HG03354 (cell line): ENCODE data around the gene GTSE1.
A peak's percentile ranks its signal among the peaks of the same experiment; 100 is the strongest.

Experiments used
- ATAC-seq: cut with Tn5 transposase; IDR thresholded peaks from one replicate; pipeline ENCODE4 v1.9.1; 2021; ENCODE audit warnings: mild to moderate bottlenecking; ENCODE audit not compliant: unreplicated experiment, poor library complexity, severe bottlenecking

Gene GTSE1

GRCh38 chr22:46320166-46320710, 23.6 kb downstream of the GTSE1 start:
- no peak for ATAC-seq

DNA sequence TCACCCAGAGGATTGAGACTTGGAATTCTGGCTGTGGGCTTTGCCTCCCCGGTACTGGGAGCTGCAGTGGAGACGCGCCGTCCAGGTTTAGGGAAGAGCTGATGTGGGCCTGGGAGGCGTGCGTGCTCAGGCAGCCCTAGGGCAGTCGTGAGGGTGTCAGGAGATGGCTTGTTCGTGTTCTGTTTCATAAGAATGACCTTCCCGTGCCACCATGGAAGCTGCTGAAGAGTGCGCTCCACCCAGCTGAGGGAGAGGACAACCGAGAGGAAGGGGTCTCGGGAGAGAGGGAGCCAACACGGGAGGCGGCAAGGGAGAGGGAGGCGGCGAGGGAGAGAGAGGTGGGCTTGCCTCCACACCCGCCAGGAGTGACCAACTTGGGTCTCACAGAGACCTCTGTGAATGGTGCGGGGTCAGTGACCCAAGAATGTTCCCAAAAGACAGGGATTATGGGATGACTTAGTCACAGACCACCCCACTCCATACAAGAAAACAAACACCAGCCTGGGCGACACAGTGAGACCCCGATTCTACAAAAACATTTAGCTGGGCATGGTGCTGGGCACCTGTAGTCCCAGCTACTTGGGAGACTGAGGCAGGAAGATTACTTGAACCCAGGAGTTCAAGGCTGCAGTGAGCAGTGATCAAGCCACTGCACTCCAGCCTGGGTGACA, 24.2 kb downstream of the GTSE1 start:
- ATAC-seq, result no peak

GRCh38 chr22:46322711-46323110, 26.0 kb downstream of the GTSE1 start:
- ATAC-seq, result no peak

DNA sequence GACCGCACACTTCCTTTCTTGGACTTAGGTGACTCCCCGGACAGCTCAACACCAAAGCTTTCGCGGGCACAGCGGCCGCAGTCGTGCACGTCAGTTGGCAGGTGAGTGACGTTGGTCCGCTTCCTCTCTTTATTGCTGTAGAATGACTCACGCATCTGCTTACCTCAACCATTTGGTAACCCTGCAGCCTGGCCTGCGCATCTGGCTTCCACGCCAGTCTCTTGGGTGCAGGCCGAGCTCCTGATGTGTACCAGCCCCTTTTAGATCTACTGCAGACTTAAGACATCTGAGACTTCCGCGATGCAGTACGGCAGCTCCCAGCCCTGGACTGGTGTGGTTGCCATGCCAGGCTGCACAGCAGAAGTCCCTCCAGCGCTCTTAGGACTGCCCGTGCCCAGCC, 26.5 kb downstream of the GTSE1 start:
- no peak for ATAC-seq

- ATAC-seq, result no peak
These were observed 29.5 kb downstream of the GTSE1 start for GRCh38 chr22:46326066-46326680.

DNA sequence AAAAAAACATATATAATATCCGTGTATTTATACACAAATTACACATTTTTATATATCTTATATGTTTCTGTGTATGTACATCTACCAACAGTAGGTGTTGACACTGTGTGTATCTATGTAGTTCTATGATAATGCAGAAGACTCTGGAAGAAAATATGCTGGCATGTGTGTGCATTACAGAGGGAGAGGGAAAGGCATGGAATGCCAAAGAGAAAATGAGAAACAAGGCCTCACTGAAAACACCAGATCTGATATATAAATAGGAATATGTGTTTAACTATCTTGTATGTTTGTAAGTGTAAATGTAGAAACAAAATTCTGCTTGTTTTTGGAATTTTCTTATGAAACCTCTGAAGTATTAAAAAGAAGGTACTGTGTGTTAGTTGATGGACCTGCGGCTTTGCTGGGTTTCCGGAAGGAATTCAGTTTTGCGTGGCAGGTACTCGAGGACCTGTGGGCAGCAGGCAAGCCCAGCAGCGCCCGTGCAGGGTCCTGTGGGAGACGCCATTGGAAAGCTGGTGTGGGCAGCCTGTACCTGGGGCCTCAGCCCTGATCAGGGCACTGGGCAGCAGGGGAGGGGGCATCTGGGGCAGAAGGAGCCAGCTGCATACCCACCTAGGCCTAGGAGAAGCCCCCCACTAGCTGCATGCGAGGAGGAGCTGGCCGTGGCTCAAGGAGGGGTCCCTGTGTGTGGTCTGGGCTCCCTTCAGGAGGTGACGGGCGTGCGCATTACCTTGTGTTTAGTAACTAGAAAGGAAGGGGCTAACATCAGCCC, 31.2 kb downstream of the GTSE1 start:
- no peak for ATAC-seq

DNA sequence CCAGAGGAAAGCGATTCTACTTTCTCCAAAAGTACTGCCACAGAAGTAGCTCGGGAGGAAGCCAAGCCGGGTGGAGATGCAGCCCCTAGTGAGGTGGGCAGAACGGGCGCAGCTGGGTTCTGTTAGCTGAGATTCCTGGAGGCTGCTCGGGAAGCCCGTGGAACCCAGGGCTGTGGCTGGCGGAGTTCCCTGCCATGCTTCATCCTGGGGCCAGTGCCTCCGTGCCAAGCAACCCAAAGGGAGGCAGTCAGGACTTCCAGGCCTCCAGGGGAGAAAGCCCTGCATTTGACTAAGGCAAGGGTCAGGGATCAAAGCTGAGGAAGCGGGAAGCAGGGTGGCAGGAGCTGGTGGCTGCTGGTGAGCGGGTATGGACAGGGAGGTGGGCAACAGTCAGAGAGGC, 32.1 kb downstream of the GTSE1 start:
- ATAC-seq, result no peak

DNA sequence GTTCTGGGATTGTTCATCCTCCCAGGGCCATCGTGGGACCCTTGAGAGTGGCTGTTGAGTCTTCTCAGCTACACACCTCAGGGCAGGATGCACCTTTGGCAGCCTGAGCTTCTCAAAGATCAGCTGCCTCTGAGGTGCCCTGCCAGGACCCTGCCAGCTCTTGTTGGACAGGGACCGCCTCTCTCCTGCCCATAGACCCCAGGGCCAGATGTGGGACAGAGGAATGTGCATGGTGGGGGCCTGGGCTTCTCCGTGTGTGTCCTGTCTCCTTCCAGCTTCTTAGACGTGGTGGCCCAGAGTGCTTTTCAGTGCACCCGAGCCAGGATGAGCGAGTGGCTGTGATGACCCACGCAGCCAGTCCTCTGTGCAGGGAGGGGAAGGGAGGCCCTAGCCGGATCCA, 32.9 kb downstream of the GTSE1 start:
- no peak for ATAC-seq

DNA sequence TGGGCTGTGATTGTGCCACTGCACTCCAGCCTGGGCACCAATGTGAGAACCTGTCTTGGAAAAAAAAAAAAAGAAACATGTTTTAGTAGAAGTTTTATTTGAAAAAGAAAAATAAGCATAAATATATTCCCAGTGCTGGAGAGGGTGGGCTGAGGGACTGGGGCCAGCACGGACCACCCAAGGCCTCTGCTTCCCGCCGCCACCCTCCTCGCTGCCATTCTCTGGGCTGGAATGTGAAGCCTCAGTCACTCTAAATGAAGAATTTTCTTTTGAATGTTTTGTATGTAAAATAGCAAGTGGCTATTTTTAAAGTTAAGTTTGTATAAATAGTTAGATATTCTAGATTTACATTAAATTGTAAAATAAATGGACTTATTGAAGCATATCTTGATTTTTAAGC, 33.8 kb downstream of the GTSE1 start:
- no peak for ATAC-seq

- ATAC-seq, result no peak
These were observed 34.8 kb downstream of the GTSE1 start for GRCh38 chr22:46331496-46331895.

- peak; percentile 86 for ATAC-seq
These were observed 38.8 kb downstream of the GTSE1 start, which contains the start of gene TRMU for GRCh38 chr22:46335201-46336118. TRMU (plus strand) TSS chr22:46335714; CDS start chr22:46335765, 51 bp downstream.

- peak; percentile 19 for ATAC-seq
These were observed 39.7 kb downstream of the GTSE1 start for GRCh38 chr22:46336119-46337078.

GRCh38 chr22:46337870-46338269, 41.2 kb downstream of the GTSE1 start:
- no peak for ATAC-seq

DNA sequence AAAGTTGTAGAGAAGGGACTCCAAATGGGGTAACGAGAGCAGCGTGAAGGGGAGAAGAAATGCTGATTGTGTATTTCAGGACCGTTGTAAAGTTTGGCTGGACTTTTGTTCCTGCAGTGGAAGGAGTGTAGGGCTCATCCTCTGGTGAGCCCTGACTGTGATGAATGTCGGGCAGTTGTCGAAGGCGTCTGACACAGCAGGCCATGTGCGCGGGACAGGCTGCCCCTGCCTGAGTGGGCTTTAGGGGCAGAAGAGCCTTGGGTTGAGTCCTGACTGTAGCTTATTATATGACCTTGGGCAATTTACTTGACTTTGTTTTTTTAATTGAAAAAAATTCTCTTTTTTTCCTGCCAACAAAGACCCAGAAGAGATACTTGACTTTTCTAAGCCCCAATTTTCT, 42.0 kb downstream of the GTSE1 start:
- ATAC-seq, result no peak

DNA sequence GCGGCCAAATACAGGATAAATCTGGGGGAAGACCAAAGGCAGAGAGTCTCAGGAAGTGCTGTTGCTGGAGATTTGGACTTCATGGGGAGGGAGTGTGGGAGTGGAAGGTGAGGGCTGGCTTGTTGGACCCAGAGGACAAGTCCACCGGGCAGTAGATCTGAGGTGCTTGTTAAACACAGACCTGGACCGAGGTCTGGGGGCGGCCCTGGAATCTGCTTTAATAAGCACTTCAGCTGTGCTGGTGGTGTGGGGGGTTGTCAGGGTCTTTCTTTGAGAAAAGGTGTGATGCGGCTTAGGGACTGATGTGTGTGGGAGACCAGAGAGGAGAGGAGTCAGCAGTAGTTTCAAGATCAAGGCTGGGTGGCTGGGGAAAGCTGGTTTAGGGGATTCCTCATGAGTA, 43.3 kb downstream of the GTSE1 start:
- ATAC-seq, result no peak

- no peak for ATAC-seq
These were observed 44.0 kb downstream of the GTSE1 start for GRCh38 chr22:46340676-46341075.

GRCh38 chr22:46346680-46347405, 50.2 kb downstream of the GTSE1 start:
- no peak for ATAC-seq

- no peak for ATAC-seq
These were observed 51.0 kb downstream of the GTSE1 start for GRCh38 chr22:46347646-46348045.
